GM21786 (cell line): ENCODE data around the gene TRPM1.

Source experiments
- ATAC-seq: cut with Tn5 transposase; IDR thresholded peaks from one replicate; pipeline ENCODE4 v1.9.1; 2021; ENCODE audit not compliant: unreplicated experiment

Gene TRPM1

GRCh38 chr15:31021067-31021665, 80.4 kb downstream of the TRPM1 start:
- no peak for ATAC-seq

- ATAC-seq, result no peak
These were observed 81.0 kb downstream of the TRPM1 start for GRCh38 chr15:31020542-31020941.

GRCh38 chr15:31019986-31020385, 81.5 kb downstream of the TRPM1 start:
- ATAC-seq, result no peak

GRCh38 chr15:31017311-31017710, 84.2 kb downstream of the TRPM1 start:
- ATAC-seq, result no peak

- no peak for ATAC-seq
These were observed 85.0 kb downstream of the TRPM1 start for GRCh38 chr15:31016446-31016915.

GRCh38 chr15:31014608-31014925, 87.0 kb downstream of the TRPM1 start:
- no peak for ATAC-seq

GRCh38 chr15:31013863-31014607, 87.5 kb downstream of the TRPM1 start:
- peak; percentile 94 for ATAC-seq

GRCh38 chr15:31012455-31012854, 89.1 kb downstream of the TRPM1 start:
- ATAC-seq, result no peak

GRCh38 chr15:31010036-31010435, 91.5 kb downstream of the TRPM1 start:
- ATAC-seq, result no peak

GRCh38 chr15:31005660-31006059, 95.9 kb downstream of the TRPM1 start:
- ATAC-seq, result no peak

GRCh38 chr15:31004220-31004733, 97.2 kb downstream of the TRPM1 start:
- ATAC-seq, result peak; percentile 85

GRCh38 chr15:31001702-31002101, 99.8 kb downstream of the TRPM1 start:
- no peak for ATAC-seq

GRCh38 chr15:30999729-31000128, 101.8 kb downstream of the TRPM1 start:
- ATAC-seq, result no peak

- no peak for ATAC-seq
These were observed 104.3 kb downstream of the TRPM1 start for GRCh38 chr15:30997270-30997669.

GRCh38 chr15:30992249-30992864, 109.2 kb downstream of the TRPM1 start:
- no peak for ATAC-seq

GRCh38 chr15:30991255-30992235, 110.0 kb downstream of the TRPM1 start, which contains the start of gene MTMR10:
MTMR10 (minus strand) TSS chr15:30991628; CDS start chr15:30991506, 122 bp downstream.
- peak; percentile 84 for ATAC-seq

- ATAC-seq, result no peak
These were observed 110.9 kb downstream of the TRPM1 start for GRCh38 chr15:30990446-30991254.

GRCh38 chr15:30990036-30990435, 111.5 kb downstream of the TRPM1 start:
- ATAC-seq, result no peak

GRCh38 chr15:30985081-30985531, 116.4 kb downstream of the TRPM1 start:
- peak; percentile 8 for ATAC-seq

GRCh38 chr15:30984542-30984941, 117.0 kb downstream of the TRPM1 start:
- peak; percentile 54 for ATAC-seq
